ENCODE measurements around the gene IL12RB1.

Gene IL12RB1

DNA sequence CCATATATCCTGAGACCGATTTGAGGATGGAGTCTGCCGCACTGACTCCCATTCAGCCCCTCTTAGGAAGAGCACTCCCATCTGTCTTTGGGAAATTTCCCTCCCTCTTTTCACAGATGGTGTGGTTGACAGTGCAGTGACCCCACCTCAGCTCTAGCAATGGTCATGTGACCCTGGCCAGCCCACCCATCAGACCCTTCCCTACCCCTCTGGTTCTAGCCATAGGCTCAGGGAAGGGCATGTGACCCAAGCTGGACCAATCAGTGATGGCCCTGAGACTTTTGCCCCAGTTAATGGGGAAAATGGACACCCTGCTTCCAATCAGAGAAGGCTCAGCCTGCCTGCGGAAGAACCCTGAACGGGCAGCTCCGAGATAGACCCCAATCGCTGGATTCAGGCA lies 26.3 kb downstream of the IL12RB1 start:
- POLR2A ChIA-PET = no interaction called here

DNA sequence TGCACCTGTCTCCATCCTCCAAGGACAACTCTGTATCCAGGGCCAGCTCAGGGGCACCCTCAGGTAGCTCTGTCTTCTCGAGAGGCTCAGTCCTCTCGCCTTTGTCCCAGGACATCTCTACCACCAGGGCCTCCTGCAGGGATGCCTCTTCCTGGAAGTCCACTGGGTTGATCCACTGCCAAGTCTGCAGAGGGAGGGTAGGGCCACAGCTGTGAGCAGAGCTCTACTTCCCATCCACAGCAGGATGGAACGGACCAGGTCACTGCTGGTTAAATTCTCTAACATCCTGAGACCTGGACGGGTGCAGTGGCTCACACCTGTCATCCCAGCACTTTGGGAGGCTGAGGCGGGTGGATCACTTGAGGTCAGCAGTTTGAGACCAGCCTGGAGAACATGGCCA lies 26.8 kb downstream of the IL12RB1 start:
- ChIA-PET POLR2A (interaction anchor here (1.2 to 1.5 kb wide), 2 partner anchors 37 to 222 kb away, joined by 4 to 7 read pairs; no protein-coding TSS in a partner anchor), CTCF (interaction anchor here (1.1 to 2.1 kb wide), 4 partner anchors 49 to 57 kb away, joined by 3 to 9 read pairs (median 4); no protein-coding TSS in a partner anchor)
- TF ChIP-seq ARNT (IDR thresholded peaks at IDR 0.05) (no peak), LEF1 (IDR thresholded peaks at IDR 0.05; ENCODE audit: borderline replicate concordance) (no peak), FOXM1 (IDR thresholded peaks at IDR 0.05; ENCODE audit: borderline replicate concordance) (no peak), CTBP1 (IDR thresholded peaks at IDR 0.05; ENCODE audit: borderline replicate concordance) (no peak), FOXA1 (IDR thresholded peaks at IDR 0.05) (no peak), NFRKB (IDR thresholded peaks at IDR 0.05) (no peak), ZNF384 (IDR thresholded peaks at IDR 0.05) (no peak), BHLHE40 (IDR thresholded peaks at IDR 0.05; ENCODE audit: borderline replicate concordance) (no peak), SUZ12 (IDR thresholded peaks at IDR 0.05) (no peak), HDGF (IDR thresholded peaks at IDR 0.05; ENCODE audit: borderline replicate concordance) (no peak), SP1 (IDR thresholded peaks at IDR 0.05) (no peak), FOXK2 (IDR thresholded peaks at IDR 0.05) (no peak), L3MBTL2 (conservative IDR thresholded peaks at IDR 0.05) (no peak), ELF4 (IDR thresholded peaks at IDR 0.05) (no peak), TARDBP (IDR thresholded peaks at IDR 0.05) (no peak)
- TF ChIP-seq, protein P1, sequence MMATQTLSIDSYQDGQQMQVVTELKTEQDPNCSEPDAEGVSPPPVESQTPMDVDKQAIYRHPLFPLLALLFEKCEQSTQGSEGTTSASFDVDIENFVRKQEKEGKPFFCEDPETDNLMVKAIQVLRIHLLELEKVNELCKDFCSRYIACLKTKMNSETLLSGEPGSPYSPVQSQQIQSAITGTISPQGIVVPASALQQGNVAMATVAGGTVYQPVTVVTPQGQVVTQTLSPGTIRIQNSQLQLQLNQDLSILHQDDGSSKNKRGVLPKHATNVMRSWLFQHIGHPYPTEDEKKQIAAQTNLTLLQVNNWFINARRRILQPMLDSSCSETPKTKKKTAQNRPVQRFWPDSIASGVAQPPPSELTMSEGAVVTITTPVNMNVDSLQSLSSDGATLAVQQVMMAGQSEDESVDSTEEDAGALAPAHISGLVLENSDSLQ (IDR thresholded peaks at IDR 0.05) = no peak
- no peak for DNase-seq (ENCODE audit: extremely low spot score)

More for the DNA sequence above, 26.3 kb downstream of the IL12RB1 start:
- no peak for DNase-seq (ENCODE audit: extremely low spot score)
- CTCF ChIA-PET = interaction anchor here (0.5 to 2.1 kb wide), 2 partner anchors 58 to 84 kb away, joined by 4 to 9 read pairs; no protein-coding TSS in a partner anchor
- TF ChIP-seq CTBP1 (IDR thresholded peaks at IDR 0.05; ENCODE audit: borderline replicate concordance) (no peak), FOXA1 (IDR thresholded peaks at IDR 0.05) (no peak), ARNT (IDR thresholded peaks at IDR 0.05) (no peak), LEF1 (IDR thresholded peaks at IDR 0.05; ENCODE audit: borderline replicate concordance) (no peak), L3MBTL2 (conservative IDR thresholded peaks at IDR 0.05) (no peak), TARDBP (IDR thresholded peaks at IDR 0.05) (no peak), NFRKB (IDR thresholded peaks at IDR 0.05) (no peak), SP1 (IDR thresholded peaks at IDR 0.05) (no peak), ELF4 (IDR thresholded peaks at IDR 0.05) (no peak), SUZ12 (IDR thresholded peaks at IDR 0.05) (no peak), ZNF384 (IDR thresholded peaks at IDR 0.05) (no peak), HDGF (IDR thresholded peaks at IDR 0.05; ENCODE audit: borderline replicate concordance) (no peak), BHLHE40 (IDR thresholded peaks at IDR 0.05; ENCODE audit: borderline replicate concordance) (no peak), FOXK2 (IDR thresholded peaks at IDR 0.05) (no peak), FOXM1 (IDR thresholded peaks at IDR 0.05; ENCODE audit: borderline replicate concordance) (no peak)
- TF ChIP-seq, protein P1 (IDR thresholded peaks at IDR 0.05) = no peak

DNA sequence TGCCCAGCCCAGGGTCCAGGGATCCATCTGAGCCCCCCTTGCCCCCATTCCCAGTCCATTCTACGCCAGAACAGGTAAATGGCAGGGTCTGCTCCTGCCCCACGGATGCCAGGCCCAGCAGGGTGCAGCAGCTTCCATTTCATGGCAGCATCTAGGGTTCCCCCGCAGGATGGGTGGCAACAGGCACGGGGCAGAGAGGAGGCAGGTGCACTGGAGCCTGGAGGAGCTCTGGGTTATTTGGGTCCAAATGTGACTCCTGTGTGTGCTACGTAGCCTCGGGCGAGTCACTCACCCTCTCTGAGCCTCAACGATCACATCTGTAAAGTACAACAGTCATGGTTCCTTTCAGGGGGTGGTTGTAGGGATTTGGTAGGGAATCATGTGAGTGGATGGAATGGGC lies 27.4 kb downstream of the IL12RB1 start:
- ChIA-PET POLR2A (interaction anchor here (1.2 to 1.5 kb wide), 2 partner anchors 36 to 222 kb away, joined by 4 to 7 read pairs; no protein-coding TSS in a partner anchor), CTCF (interaction anchor here (0.7 to 2.1 kb wide), 5 partner anchors 50 to 61 kb away, joined by 3 to 9 read pairs (median 3); no protein-coding TSS in a partner anchor)
- DNase-seq (ENCODE audit: extremely low spot score) = no peak
- no peak for TF ChIP-seq SP1 (IDR thresholded peaks at IDR 0.05)
- TF ChIP-seq TARDBP (IDR thresholded peaks at IDR 0.05) = no peak
- TF ChIP-seq, protein P1 (IDR thresholded peaks at IDR 0.05) = no peak
- no peak for TF ChIP-seq ARNT (IDR thresholded peaks at IDR 0.05)
- TF ChIP-seq L3MBTL2 (conservative IDR thresholded peaks at IDR 0.05) = no peak
- no peak for TF ChIP-seq HDGF (IDR thresholded peaks at IDR 0.05; ENCODE audit: borderline replicate concordance)
- TF ChIP-seq LEF1 (IDR thresholded peaks at IDR 0.05; ENCODE audit: borderline replicate concordance) = no peak
- TF ChIP-seq ELF4 (IDR thresholded peaks at IDR 0.05) = no peak
- no peak for TF ChIP-seq NFRKB (IDR thresholded peaks at IDR 0.05)
- no peak for TF ChIP-seq FOXM1 (IDR thresholded peaks at IDR 0.05; ENCODE audit: borderline replicate concordance)
- no peak for TF ChIP-seq FOXA1 (IDR thresholded peaks at IDR 0.05)
- TF ChIP-seq FOXK2 (IDR thresholded peaks at IDR 0.05) = no peak
- TF ChIP-seq SUZ12 (IDR thresholded peaks at IDR 0.05) = no peak
- no peak for TF ChIP-seq ZNF384 (IDR thresholded peaks at IDR 0.05)
- TF ChIP-seq CTBP1 (IDR thresholded peaks at IDR 0.05; ENCODE audit: borderline replicate concordance) = no peak
- TF ChIP-seq BHLHE40 (IDR thresholded peaks at IDR 0.05; ENCODE audit: borderline replicate concordance) = no peak

DNA sequence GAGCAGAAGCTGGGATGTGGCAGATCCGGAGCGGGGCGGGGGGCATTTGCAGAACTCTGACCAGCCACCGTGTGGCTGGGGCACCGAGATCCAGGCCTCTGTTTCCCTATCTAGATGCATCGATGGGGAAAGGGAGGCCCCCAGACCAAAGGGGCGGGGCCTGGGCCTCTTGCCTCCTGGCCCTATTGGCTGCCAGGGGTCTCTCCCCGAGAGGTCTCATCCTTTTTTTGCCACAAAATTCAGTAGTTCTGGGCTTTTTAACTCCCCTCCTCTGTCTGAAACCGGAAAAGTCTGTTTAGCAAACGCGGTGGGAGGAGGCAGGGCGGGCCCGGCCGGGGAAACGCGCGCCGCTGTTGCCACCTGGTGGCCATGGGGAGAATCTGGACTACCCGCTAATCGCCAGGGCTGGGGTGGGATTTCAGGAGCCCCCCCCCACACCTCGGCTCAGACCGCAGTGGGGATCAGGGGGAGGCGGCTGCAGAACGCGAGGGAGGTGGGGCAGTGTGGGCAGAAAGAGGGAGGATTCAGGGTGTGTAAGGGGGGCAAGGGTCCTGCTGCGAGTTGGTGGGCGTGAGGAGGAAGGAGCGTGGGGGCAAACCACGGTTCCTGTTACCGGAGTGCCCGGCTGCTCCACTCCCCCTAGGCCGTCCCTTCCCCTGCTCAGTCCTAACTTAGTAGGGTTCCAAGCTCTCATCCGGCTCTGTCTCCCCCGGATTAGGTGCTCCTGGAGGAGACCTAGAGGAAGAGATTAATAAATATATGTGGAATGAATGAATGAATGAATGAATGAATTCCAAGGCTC lies 28.3 kb downstream of the IL12RB1 start:
- ChIA-PET POLR2A (interaction anchor here (1.1 to 1.5 kb wide), 3 partner anchors 35 to 223 kb away, joined by 4 to 7 read pairs (median 4); partner anchors contain the start of gene ARRDC2), CTCF (interaction anchor here (0.5 to 1.9 kb wide), 7 partner anchors 27 to 79 kb away, joined by 3 to 6 read pairs (median 4); partner anchors contain the start of gene ARRDC2)
- TF ChIP-seq ARNT (IDR thresholded peaks at IDR 0.05) (no peak), L3MBTL2 (conservative IDR thresholded peaks at IDR 0.05) (no peak), SP1 (IDR thresholded peaks at IDR 0.05) (no peak), NFRKB (IDR thresholded peaks at IDR 0.05) (no peak), LEF1 (IDR thresholded peaks at IDR 0.05; ENCODE audit: borderline replicate concordance) (no peak), ELF4 (IDR thresholded peaks at IDR 0.05) (no peak), FOXA1 (IDR thresholded peaks at IDR 0.05) (no peak), CTBP1 (IDR thresholded peaks at IDR 0.05; ENCODE audit: borderline replicate concordance) (no peak), HDGF (IDR thresholded peaks at IDR 0.05; ENCODE audit: borderline replicate concordance) (no peak), FOXK2 (IDR thresholded peaks at IDR 0.05) (no peak), FOXM1 (IDR thresholded peaks at IDR 0.05; ENCODE audit: borderline replicate concordance) (no peak), TARDBP (IDR thresholded peaks at IDR 0.05) (no peak), SUZ12 (IDR thresholded peaks at IDR 0.05) (no peak), ZNF384 (IDR thresholded peaks at IDR 0.05) (no peak)
- TF ChIP-seq, protein P1 (IDR thresholded peaks at IDR 0.05) = no peak
- DNase-seq (ENCODE audit: extremely low spot score) = peak; percentile 87

All from HEK293T (cell line).